ENCODE measurements around the gene B3GNT4.

- no peak for TF ChIP-seq POLR2AphosphoS5 (IDR thresholded peaks at IDR 0.05; ENCODE audit: low read depth, low read length)
- peak; percentile 16; the same call in 1 of the 2 replicates for TF ChIP-seq POLR2A (IDR thresholded peaks at IDR 0.05; ENCODE audit: low read depth, low read length)
- TF ChIP-seq TAF1 (IDR thresholded peaks at IDR 0.05; ENCODE audit: borderline replicate concordance, low read depth, low read length), result no peak
Measured at GRCh38 chr12:122206111-122206881, 2.8 kb downstream of the B3GNT4 start.

Data from GM12892 (cell line).